Kidney epithelial cell (primary cell): ENCODE results near the gene ZNF17. TPM values are rescaled to one million over a fixed set of nuclear protein-coding genes. Genes with fewer than 3 reads are reported as not detected.
A peak's percentile ranks its signal among the peaks of the same experiment; 100 is the strongest.

Source experiments
- DNase-seq: peaks from one replicate; pipeline ENCODE4 v3.0.0-alpha.2; 2010; ENCODE audit warnings: low read depth
- H3K27me3 ChIP-seq: 2 replicates; pipeline ENCODE4 v1.6.0; 2011; ENCODE audit warnings: low read length; ENCODE audit not compliant: control insufficient read depth, insufficient read depth
- H3K36me3 ChIP-seq: 2 replicates; pipeline ENCODE4 v1.5.1; 2011; ENCODE audit warnings: low read length; ENCODE audit not compliant: control insufficient read depth, insufficient read depth
- H3K4me3 ChIP-seq: 2 replicates; pipeline ENCODE4 v1.5.1; 2011; ENCODE audit warnings: low read depth, mild to moderate bottlenecking, control low read depth, low read length
- total RNA-seq: library from RNA; depleted of rRNA; stranded (reverse); fragments of >200 nt; gene quantifications from 2 replicates; pipeline ENCODE4 v1.2.3, GENCODE V29; 2015
- TF ChIP-seq, protein P1 (sequence below): IDR thresholded peaks from 2 replicates; pipeline ENCODE4 v1.5.1; 2011; ENCODE audit warnings: mild to moderate bottlenecking, moderate library complexity, low read length, control low read depth, inconsistent platforms; ENCODE audit not compliant: insufficient read depth, poor library complexity, severe bottlenecking

Gene ZNF17
- total RNA-seq, 1 donor from 2014 or later = 6.3 TPM

DNA sequence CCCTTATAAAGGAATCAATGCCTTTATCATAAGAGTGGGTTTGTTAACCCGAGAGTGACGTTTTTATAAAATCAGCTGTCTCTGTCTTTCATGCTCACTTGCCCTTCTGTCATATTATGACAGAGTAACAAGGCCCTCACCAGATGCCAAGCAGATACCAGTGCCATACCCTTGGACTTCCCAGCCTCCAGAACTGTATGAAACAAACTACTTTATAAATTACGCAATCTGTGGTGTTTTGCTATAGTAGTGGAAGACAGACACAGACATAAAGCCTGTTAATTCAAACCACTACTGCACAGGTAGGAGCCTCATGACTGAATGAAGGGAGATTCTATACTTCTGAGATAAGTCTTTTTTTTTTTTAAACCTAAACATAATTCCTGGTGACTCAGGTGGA, 41.3 kb downstream of the ZNF17 start:
- TF ChIP-seq, protein P1, sequence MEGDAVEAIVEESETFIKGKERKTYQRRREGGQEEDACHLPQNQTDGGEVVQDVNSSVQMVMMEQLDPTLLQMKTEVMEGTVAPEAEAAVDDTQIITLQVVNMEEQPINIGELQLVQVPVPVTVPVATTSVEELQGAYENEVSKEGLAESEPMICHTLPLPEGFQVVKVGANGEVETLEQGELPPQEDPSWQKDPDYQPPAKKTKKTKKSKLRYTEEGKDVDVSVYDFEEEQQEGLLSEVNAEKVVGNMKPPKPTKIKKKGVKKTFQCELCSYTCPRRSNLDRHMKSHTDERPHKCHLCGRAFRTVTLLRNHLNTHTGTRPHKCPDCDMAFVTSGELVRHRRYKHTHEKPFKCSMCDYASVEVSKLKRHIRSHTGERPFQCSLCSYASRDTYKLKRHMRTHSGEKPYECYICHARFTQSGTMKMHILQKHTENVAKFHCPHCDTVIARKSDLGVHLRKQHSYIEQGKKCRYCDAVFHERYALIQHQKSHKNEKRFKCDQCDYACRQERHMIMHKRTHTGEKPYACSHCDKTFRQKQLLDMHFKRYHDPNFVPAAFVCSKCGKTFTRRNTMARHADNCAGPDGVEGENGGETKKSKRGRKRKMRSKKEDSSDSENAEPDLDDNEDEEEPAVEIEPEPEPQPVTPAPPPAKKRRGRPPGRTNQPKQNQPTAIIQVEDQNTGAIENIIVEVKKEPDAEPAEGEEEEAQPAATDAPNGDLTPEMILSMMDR = no peak
- no peaks in the 10 kb centered on the region for H3K36me3 ChIP-seq
- no peaks in the 10 kb centered on the region for H3K27me3 ChIP-seq
- no peak overlapping the region for H3K4me3 ChIP-seq
- no peak for DNase-seq

DNA sequence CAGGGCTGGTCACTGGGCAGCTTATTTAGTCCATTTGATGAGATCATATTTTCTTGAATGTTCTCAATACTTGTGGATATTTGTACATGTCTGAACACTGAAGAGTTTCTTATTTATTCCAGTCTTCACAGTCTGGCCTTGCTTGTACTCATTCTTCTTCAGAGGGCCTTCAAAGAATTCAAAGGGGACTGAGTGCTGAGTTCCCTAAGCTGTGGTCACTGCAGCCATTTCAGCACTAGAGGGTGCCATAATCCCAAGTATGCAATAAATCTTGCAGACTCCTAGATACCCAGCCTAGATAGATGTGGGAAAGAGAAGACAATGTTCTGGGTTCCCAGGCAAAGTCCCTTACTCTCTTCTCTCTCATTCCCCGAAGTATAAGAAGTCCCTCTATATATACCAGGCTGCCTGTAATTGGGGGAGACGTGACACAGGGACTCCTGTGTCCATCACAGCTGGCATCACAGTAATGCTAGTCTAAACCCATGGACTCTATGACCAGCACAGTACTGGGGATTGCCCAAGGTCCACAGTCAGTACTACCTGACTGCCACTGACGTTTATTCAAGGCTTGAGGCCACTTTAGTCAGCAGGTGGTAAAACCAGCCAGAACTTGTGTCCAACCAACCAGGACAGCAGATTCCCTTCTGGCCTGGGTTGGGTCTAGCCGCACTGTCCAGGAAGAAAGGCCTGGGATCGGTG, 54.9 kb downstream of the ZNF17 start:
- DNase-seq = no peak
- Histone ChIP-seq H3K27me3 (no peaks in the 10 kb centered on the region), H3K36me3 (no peaks in the 10 kb centered on the region), H3K4me3 (no peak overlapping the region)
- TF ChIP-seq, protein P1 = peak; percentile 7

DNA sequence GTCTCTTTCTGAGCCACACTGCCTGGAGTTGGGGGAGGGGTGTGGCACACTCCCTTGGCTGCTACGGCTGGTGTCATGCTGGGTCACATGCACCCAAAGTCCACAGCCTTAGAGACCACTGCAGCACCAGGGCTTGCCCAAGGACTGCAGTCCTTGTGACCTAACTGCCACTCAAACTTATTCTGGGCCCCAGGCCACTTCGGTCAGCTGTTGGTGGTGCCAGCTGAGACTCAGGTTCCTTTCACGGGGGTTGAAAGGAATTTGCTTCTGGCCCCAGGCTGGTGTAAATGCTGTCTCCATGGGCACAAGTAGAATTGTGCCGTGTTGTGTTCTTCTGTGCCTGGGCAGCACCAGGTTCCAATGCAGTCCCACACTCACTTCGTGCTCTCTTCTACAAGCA, 55.5 kb downstream of the ZNF17 start:
- no peak for DNase-seq
- TF ChIP-seq, protein P1 = no peak
- H3K36me3 ChIP-seq = no peaks in the 10 kb centered on the region
- no peak overlapping the region for H3K4me3 ChIP-seq
- H3K27me3 ChIP-seq = no peaks in the 10 kb centered on the region

Other genes with a start within 250 kb of the ZNF17 start
- gene DUXA, start 243.7 kb upstream of the ZNF17 start, total RNA-seq = not detected in 2 replicates
- gene ZNF264, start 219.7 kb upstream of the ZNF17 start, total RNA-seq = 44.3 and 59.1 TPM in 2 replicates
- gene AURKC, start 180.1 kb upstream of the ZNF17 start, total RNA-seq = 1.0 and 4.4 TPM in 2 replicates
- gene ZNF805, start 170.5 kb upstream of the ZNF17 start, total RNA-seq = 18.7 and 19.2 TPM in 2 replicates
- 122 and 134 TPM in 2 replicates for gene ZNF460, start 130.7 kb upstream of the ZNF17 start, total RNA-seq
- 9.8 and 12.4 TPM in 2 replicates for gene ZNF543, start 90.7 kb upstream of the ZNF17 start, total RNA-seq
- 8.0 and 8.3 TPM in 2 replicates for gene ZNF304, start 59.9 kb upstream of the ZNF17 start, total RNA-seq
- gene TRAPPC2B, start 47.6 kb upstream of the ZNF17 start, total RNA-seq = 16.4 and 28.7 TPM in 2 replicates
- 1.7 and 6.0 TPM in 2 replicates for gene ZNF547, start 47.6 kb upstream of the ZNF17 start, total RNA-seq
- 12.4 and 13.1 TPM in 2 replicates for gene ZNF548, start 21.3 kb upstream of the ZNF17 start, total RNA-seq
- gene ZNF749, start 24.2 kb downstream of the ZNF17 start, total RNA-seq = 10.4 and 14.3 TPM in 2 replicates
- 0.41 and 0.54 TPM in 2 replicates for gene VN1R1, start 46.0 kb downstream of the ZNF17 start, total RNA-seq
- 9.2 and 10.0 TPM in 2 replicates for gene ZNF772, start 66.4 kb downstream of the ZNF17 start, total RNA-seq
- 11.4 and 16.8 TPM in 2 replicates for gene ZNF419, start 76.6 kb downstream of the ZNF17 start, total RNA-seq
- gene ZNF773, start 88.8 kb downstream of the ZNF17 start, total RNA-seq = 7.9 and 11.2 TPM in 2 replicates
- gene ZNF549, start 116.2 kb downstream of the ZNF17 start, total RNA-seq = 4.8 and 5.1 TPM in 2 replicates
- gene ZNF550, start 148.7 kb downstream of the ZNF17 start, total RNA-seq = 5.1 and 6.8 TPM in 2 replicates
- gene ZNF416, start 167.8 kb downstream of the ZNF17 start, total RNA-seq = 5.5 and 6.0 TPM in 2 replicates
- 6.8 and 9.3 TPM in 2 replicates for gene ZIK1, start 173.0 kb downstream of the ZNF17 start, total RNA-seq
- 3.2 and 6.6 TPM in 2 replicates for gene ZNF530, start 188.7 kb downstream of the ZNF17 start, total RNA-seq
- gene ZNF134, start 203.1 kb downstream of the ZNF17 start, total RNA-seq = 34.8 and 40.6 TPM in 2 replicates
- 6.9 and 10.4 TPM in 2 replicates for gene ZNF211, start 222.0 kb downstream of the ZNF17 start, total RNA-seq